Mononuclear cell (primary cell): ENCODE results near the gene CHEK2. TPM values are rescaled to one million over a fixed set of nuclear protein-coding genes. Genes with fewer than 3 reads are reported as not detected.

Source experiments
- H3K27me3 ChIP-seq: 2 replicates; pipeline ENCODE4 v1.6.0; 2011; ENCODE audit warnings: low read length, control low read depth; ENCODE audit not compliant: insufficient read depth
- H3K4me1 ChIP-seq: 2 replicates; pipeline ENCODE4 v1.5.1; 2011; ENCODE audit warnings: mild to moderate bottlenecking, low read length, control low read depth; ENCODE audit not compliant: insufficient read depth
- H3K4me3 ChIP-seq: 2 replicates; pipeline ENCODE4 v1.5.1; 2011; ENCODE audit warnings: mild to moderate bottlenecking, low read length, moderate library complexity
- H3K9me3 ChIP-seq: 2 replicates; pipeline ENCODE4 v1.5.1; 2011; ENCODE audit warnings: low read depth, mild to moderate bottlenecking, control low read depth, low read length
- total RNA-seq: library from RNA; depleted of rRNA; stranded (reverse); fragments of >200 nt; gene quantifications from one replicate; pipeline ENCODE4 v1.2.3, GENCODE V29; 2012

CHEK2 gene
- total RNA-seq: 5.1 TPM

- Histone ChIP-seq H3K4me1 (peaks cover 21% of the 10 kb centered on the region), H3K9me3 (no peaks in the 10 kb centered on the region), H3K27me3 (no peaks in the 10 kb centered on the region), H3K4me3 (peak within 1 kb of the TSS; percentile 83)
Observed at GRCh38 chr22:28741785-28742561, at the start of gene CHEK2, which contains the start of gene HSCB. CHEK2 (minus strand) TSS chr22:28741820; CDS start chr22:28734721, 7,099 bp downstream. HSCB (plus strand) TSS chr22:28742039; CDS start chr22:28742096, 57 bp downstream.

GRCh38 chr22:28791124-28791523 lies 49.5 kb upstream of the CHEK2 start:
- no peak overlapping the region for H3K4me3 ChIP-seq
- H3K27me3 ChIP-seq: no peaks in the 10 kb centered on the region
- peaks cover 49% of the 10 kb centered on the region for H3K4me1 ChIP-seq
- no peaks in the 10 kb centered on the region for H3K9me3 ChIP-seq

GRCh38 chr22:28788601-28789000 lies 47.0 kb upstream of the CHEK2 start:
- H3K27me3 ChIP-seq: no peaks in the 10 kb centered on the region
- no peaks in the 10 kb centered on the region for H3K9me3 ChIP-seq
- H3K4me3 ChIP-seq: no peak overlapping the region
- peaks cover 32% of the 10 kb centered on the region for H3K4me1 ChIP-seq

- no peaks in the 10 kb centered on the region for H3K9me3 ChIP-seq
- no peak overlapping the region for H3K4me3 ChIP-seq
- no peaks in the 10 kb centered on the region for H3K27me3 ChIP-seq
- H3K4me1 ChIP-seq: no peaks in the 10 kb centered on the region
Observed at GRCh38 chr22:28783786-28784671, 42.4 kb upstream of the CHEK2 start.

- Histone ChIP-seq H3K4me1 (no peaks in the 10 kb centered on the region), H3K4me3 (no peak overlapping the region), H3K9me3 (no peaks in the 10 kb centered on the region), H3K27me3 (no peaks in the 10 kb centered on the region)
Observed at GRCh38 chr22:28780296-28780695, 38.7 kb upstream of the CHEK2 start.

GRCh38 chr22:28779833-28780232 lies 38.2 kb upstream of the CHEK2 start:
- Histone ChIP-seq H3K4me1 (peaks cover 3% of the 10 kb centered on the region), H3K4me3 (no peak overlapping the region), H3K9me3 (no peaks in the 10 kb centered on the region), H3K27me3 (no peaks in the 10 kb centered on the region)

- Histone ChIP-seq H3K4me1 (peaks cover 19% of the 10 kb centered on the region), H3K4me3 (no peak overlapping the region), H3K27me3 (no peaks in the 10 kb centered on the region), H3K9me3 (no peaks in the 10 kb centered on the region)
Observed at GRCh38 chr22:28774378-28774777, 32.8 kb upstream of the CHEK2 start.

- H3K27me3 ChIP-seq: no peaks in the 10 kb centered on the region
- no peaks in the 10 kb centered on the region for H3K9me3 ChIP-seq
- H3K4me1 ChIP-seq: peaks cover 19% of the 10 kb centered on the region
- H3K4me3 ChIP-seq: peak overlapping the region; percentile 91
Observed at GRCh38 chr22:28773461-28773867, 31.8 kb upstream of the CHEK2 start.

- Histone ChIP-seq H3K4me3 (peak within 1 kb of the TSS; percentile 91), H3K27me3 (no peaks in the 10 kb centered on the region), H3K9me3 (no peaks in the 10 kb centered on the region), H3K4me1 (peaks cover 19% of the 10 kb centered on the region)
Observed at GRCh38 chr22:28772633-28773460, 31.2 kb upstream of the CHEK2 start, which contains the start of gene CCDC117. CCDC117 (plus strand) TSS chr22:28772695; CDS start chr22:28772850, 155 bp downstream.

GRCh38 chr22:28771195-28771791 lies 29.7 kb upstream of the CHEK2 start:
- Histone ChIP-seq H3K4me3 (no peak overlapping the region), H3K27me3 (no peaks in the 10 kb centered on the region), H3K9me3 (no peaks in the 10 kb centered on the region), H3K4me1 (peaks cover 19% of the 10 kb centered on the region)

- H3K4me3 ChIP-seq: no peak overlapping the region
- no peaks in the 10 kb centered on the region for H3K27me3 ChIP-seq
- H3K9me3 ChIP-seq: no peaks in the 10 kb centered on the region
- peaks cover 13% of the 10 kb centered on the region for H3K4me1 ChIP-seq
Observed at GRCh38 chr22:28769394-28770085, 27.9 kb upstream of the CHEK2 start.

GRCh38 chr22:28768701-28769393 lies 27.2 kb upstream of the CHEK2 start:
- Histone ChIP-seq H3K4me1 (peaks cover 6% of the 10 kb centered on the region), H3K4me3 (no peak overlapping the region), H3K9me3 (no peaks in the 10 kb centered on the region), H3K27me3 (no peaks in the 10 kb centered on the region)

- no peaks in the 10 kb centered on the region for H3K9me3 ChIP-seq
- H3K4me1 ChIP-seq: no peaks in the 10 kb centered on the region
- H3K4me3 ChIP-seq: no peak overlapping the region
- H3K27me3 ChIP-seq: no peaks in the 10 kb centered on the region
Observed at GRCh38 chr22:28766628-28767027, 25.0 kb upstream of the CHEK2 start.
